Measurements from ENCODE around the gene DNAAF5.
A peak's percentile ranks its signal among the peaks of the same experiment; 100 is the strongest.

DNAAF5 gene

GRCh38 chr7:707296-708000, 19.1 kb upstream of the DNAAF5 start:
- DNase-seq (ENCODE audit: low read depth in 2 of 2), result no peak

GRCh38 chr7:710161-710560, 16.3 kb upstream of the DNAAF5 start:
- DNase-seq (ENCODE audit: low read depth in 2 of 2), result no peak

GRCh38 chr7:711093-711921, 15.2 kb upstream of the DNAAF5 start:
- no peak for DNase-seq (ENCODE audit: low read depth in 2 of 2)

GRCh38 chr7:711922-712380, 14.5 kb upstream of the DNAAF5 start:
- no peak for DNase-seq (ENCODE audit: low read depth in 2 of 2)

GRCh38 chr7:712381-713138, 13.9 kb upstream of the DNAAF5 start:
- DNase-seq (ENCODE audit: low read depth in 2 of 2), result no peak

- no peak for DNase-seq (ENCODE audit: low read depth in 2 of 2)
Measured at GRCh38 chr7:713139-713457, 13.4 kb upstream of the DNAAF5 start.

GRCh38 chr7:713488-714230, 12.8 kb upstream of the DNAAF5 start:
- no peak for DNase-seq (ENCODE audit: low read depth in 2 of 2)

GRCh38 chr7:714251-714671, 12.2 kb upstream of the DNAAF5 start:
- DNase-seq (ENCODE audit: low read depth in 2 of 2), result no peak

GRCh38 chr7:716222-716621, 10.3 kb upstream of the DNAAF5 start:
- DNase-seq (ENCODE audit: low read depth in 2 of 2), result no peak

- no peak for DNase-seq (ENCODE audit: low read depth in 2 of 2)
Measured at GRCh38 chr7:716636-717035, 9.9 kb upstream of the DNAAF5 start.

GRCh38 chr7:721619-722248, 4.8 kb upstream of the DNAAF5 start:
- no peak for DNase-seq (ENCODE audit: low read depth in 2 of 2)

GRCh38 chr7:723541-723940, 3.0 kb upstream of the DNAAF5 start:
- DNase-seq (ENCODE audit: low read depth in 2 of 2), result no peak

- no peak for DNase-seq (ENCODE audit: low read depth in 2 of 2)
Measured at GRCh38 chr7:724298-724697, 2.2 kb upstream of the DNAAF5 start.

- DNase-seq (ENCODE audit: low read depth in 2 of 2), result no peak
Measured at GRCh38 chr7:725223-726005, 1.1 kb upstream of the DNAAF5 start.

- peak in 1 of 2 donors; percentile 7 for DNase-seq (ENCODE audit: low read depth in 2 of 2)
Measured at GRCh38 chr7:726854-727103, 280 bp downstream of the DNAAF5 start.

GRCh38 chr7:727104-727805, 756 bp downstream of the DNAAF5 start, which contains the start of gene PRKAR1B:
Gene PRKAR1B (minus strand): TSS chr7:727281. CDS start chr7:711505, 15,776 bp downstream.
- peak in 1 of 2 donors; percentile 25 for DNase-seq (ENCODE audit: low read depth in 2 of 2)

GRCh38 chr7:727806-728460, 1.4 kb downstream of the DNAAF5 start:
- no peak for DNase-seq (ENCODE audit: low read depth in 2 of 2)

- no peak for DNase-seq (ENCODE audit: low read depth in 2 of 2)
Measured at GRCh38 chr7:728602-729001, 2.1 kb downstream of the DNAAF5 start.

All from stimulated activated CD4-positive, alpha-beta T cell treated with anti-CD3 and anti-CD28 coated beads, Interleukin-15, amount 100 ng/mL, for 48 hours (primary cell).